ENCODE measurements around the gene SLC30A2. TPM values are rescaled to one million over a fixed set of nuclear protein-coding genes. Genes with fewer than 3 reads are reported as not detected.
A peak's percentile ranks its signal among the peaks of the same experiment; 100 is the strongest.

Gene SLC30A2
- polyA plus RNA-seq, 2 of the 4 experiments (the other 2 are of a cell fraction), result not detected

DNA sequence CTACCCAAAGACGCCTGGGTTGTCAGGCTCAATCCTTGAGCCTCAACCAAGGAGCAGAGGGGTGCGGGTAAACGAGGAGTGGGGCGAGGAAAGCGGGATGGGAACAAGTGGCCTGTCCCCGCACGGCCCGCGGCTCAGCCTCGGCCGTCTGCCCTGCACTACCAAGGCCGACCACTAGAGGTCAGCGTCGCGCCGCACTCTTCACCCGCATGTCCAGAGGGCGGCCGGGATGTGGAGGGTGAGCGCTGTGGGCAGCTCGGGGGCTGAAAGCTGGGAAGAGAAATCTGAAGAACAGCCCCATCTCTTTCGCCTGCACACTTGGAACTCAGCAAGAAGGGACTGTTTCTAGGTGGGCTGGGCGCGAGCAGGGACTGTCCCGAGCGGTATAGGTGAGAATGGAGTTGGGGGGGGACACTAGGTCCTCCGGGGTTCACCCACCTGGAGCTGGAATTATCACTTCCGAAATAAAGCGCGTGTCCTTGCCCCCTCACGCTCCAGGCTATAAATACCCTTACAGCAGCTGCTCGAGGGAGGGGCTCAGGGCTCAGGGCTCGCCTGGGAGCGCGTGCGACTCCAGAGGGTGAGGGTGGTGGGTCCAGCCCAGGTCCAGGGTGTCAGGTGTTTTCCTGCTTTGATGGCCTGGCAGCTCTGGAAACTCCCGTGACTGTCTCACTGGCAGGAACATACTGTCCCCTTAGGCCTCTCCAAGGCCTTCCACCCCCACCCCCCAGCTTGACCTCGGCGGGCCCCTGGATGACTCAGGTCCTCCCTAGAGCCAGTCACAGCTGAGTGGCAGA, 9.8 kb downstream of the SLC30A2 start:
- TF ChIP-seq, protein P1, sequence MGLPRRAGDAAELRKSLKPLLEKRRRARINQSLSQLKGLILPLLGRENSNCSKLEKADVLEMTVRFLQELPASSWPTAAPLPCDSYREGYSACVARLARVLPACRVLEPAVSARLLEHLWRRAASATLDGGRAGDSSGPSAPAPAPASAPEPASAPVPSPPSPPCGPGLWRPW (IDR thresholded peaks at IDR 0.05), result no peak
- no peak for TF ChIP-seq FOSB (CRISPR knock-in tag; IDR thresholded peaks at IDR 0.05)
- peak; percentile 79 to 85 for TF ChIP-seq RAD21 (conservative IDR thresholded peaks at IDR 0.05 in 1 of 2, IDR thresholded peaks at IDR 0.05 in 1 of 2)
- no peak for TF ChIP-seq ESRRA (IDR thresholded peaks at IDR 0.05; ENCODE audit: borderline replicate concordance, low read length)
- no peak for TF ChIP-seq NR3C1 (IDR thresholded peaks at IDR 0.05)
- TF ChIP-seq KDM5A (IDR thresholded peaks at IDR 0.05), result peak; percentile 68; the same call in 1 of the 2 replicates
- TF ChIP-seq EHF (CRISPR knock-in tag; IDR thresholded peaks at IDR 0.05), result no peak
- TF ChIP-seq EP300 (IDR thresholded peaks at IDR 0.05), result no peak
- TF ChIP-seq, protein P2, sequence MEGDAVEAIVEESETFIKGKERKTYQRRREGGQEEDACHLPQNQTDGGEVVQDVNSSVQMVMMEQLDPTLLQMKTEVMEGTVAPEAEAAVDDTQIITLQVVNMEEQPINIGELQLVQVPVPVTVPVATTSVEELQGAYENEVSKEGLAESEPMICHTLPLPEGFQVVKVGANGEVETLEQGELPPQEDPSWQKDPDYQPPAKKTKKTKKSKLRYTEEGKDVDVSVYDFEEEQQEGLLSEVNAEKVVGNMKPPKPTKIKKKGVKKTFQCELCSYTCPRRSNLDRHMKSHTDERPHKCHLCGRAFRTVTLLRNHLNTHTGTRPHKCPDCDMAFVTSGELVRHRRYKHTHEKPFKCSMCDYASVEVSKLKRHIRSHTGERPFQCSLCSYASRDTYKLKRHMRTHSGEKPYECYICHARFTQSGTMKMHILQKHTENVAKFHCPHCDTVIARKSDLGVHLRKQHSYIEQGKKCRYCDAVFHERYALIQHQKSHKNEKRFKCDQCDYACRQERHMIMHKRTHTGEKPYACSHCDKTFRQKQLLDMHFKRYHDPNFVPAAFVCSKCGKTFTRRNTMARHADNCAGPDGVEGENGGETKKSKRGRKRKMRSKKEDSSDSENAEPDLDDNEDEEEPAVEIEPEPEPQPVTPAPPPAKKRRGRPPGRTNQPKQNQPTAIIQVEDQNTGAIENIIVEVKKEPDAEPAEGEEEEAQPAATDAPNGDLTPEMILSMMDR (IDR thresholded peaks at IDR 0.05), result peak; percentile 81
- TF ChIP-seq CBX8 (IDR thresholded peaks at IDR 0.05), result no peak
- TF ChIP-seq SMC3 (IDR thresholded peaks at IDR 0.05), result peak; percentile 56
- peak overlapping the region; percentile 72 to 87 for H3K27ac ChIP-seq
- peak; percentile 75 to 93 for ATAC-seq
- ChIA-PET CTCF (interaction anchor here (0.6 to 3.1 kb wide), 40 partner anchors 9 to 381 kb away, joined by 3 to 30 read pairs (median 4); partner anchors contain the start of genes C1orf232, ZNF593 and ZNF593OS), POLR2A (no interaction called here)
- peak overlapping the region; percentile 99 for H3K4me2 ChIP-seq
- FAIRE-seq, result no peak
- H3K4me3 ChIP-seq, result peak overlapping the region; percentile 70
- DNase-seq (ENCODE audit: low read depth in 1 of 2, low spot score in 1 of 2), result peak; percentile 55 to 78
- 16% methylated on average over 24 of the region's 39 CpGs for WGBS (ENCODE audit: missing lambda C conversion rate)
- peaks cover 11% of the 10 kb centered on the region for H3K4me1 ChIP-seq
- H3K9me3 ChIP-seq, result no peaks in the 10 kb centered on the region

DNA sequence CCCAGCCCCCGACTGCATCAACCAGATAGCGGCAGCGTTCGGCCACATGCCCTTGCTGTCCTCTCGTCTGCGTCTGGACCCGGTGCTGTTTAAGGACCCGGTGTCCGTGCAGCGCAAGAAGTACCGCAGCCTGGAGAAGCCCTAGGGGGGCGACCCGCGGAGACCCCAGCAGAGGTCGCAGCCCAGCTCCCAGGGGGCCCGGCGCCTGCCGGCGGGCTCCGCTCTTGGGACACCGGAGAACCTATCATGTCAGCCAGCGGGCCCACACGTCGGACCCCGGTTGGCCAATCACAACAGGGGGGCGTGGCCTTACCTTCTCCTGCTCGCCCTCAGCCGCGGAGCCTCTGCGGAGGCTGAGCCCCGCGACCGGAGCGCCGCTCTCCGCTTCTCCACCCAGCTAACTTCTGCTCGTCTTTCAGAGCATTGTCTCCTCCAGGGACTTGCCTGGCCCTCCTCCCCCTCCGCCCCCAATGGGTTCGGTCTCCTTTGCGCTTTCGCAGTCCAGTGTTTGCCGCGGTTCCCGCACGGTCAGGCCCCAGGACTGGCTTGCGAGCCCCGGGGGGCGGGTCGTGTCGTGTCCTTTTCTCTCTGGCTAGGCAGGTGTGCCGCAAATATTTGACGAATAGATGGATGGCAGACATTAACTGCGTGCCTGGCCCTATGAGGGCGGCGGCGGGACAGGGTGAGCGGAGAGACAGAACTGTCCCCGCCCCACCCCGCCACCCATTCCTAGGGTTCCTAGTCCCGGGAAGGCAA, 10.5 kb downstream of the SLC30A2 start:
- H3K4me1 ChIP-seq, result peaks cover 11% of the 10 kb centered on the region
- ChIA-PET CTCF (interaction anchor here (0.7 to 3.1 kb wide), 29 partner anchors 9 to 382 kb away, joined by 3 to 30 read pairs (median 4); partner anchors contain the start of gene SLC30A2), POLR2A (no interaction called here)
- 3% methylated on average over 11 of the region's 60 CpGs for WGBS (ENCODE audit: missing lambda C conversion rate)
- TF ChIP-seq, protein P3, sequence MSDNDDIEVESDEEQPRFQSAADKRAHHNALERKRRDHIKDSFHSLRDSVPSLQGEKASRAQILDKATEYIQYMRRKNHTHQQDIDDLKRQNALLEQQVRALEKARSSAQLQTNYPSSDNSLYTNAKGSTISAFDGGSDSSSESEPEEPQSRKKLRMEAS (IDR thresholded peaks at IDR 0.05), result peak; percentile 45
- TF ChIP-seq FOXS1 (CRISPR knock-in tag; IDR thresholded peaks at IDR 0.05) (no peak), PHF8 (IDR thresholded peaks at IDR 0.05; ENCODE audit: borderline replicate concordance, low read depth) (peak; percentile 33; the same call in 1 of the 2 replicates), E2F6 (IDR thresholded peaks at IDR 0.05; ENCODE audit: borderline replicate concordance, low read depth) (peak; percentile 44; the same call in 1 of the 2 replicates), TFCP2L1 (CRISPR knock-in tag; IDR thresholded peaks at IDR 0.05) (no peak), RFX5 (IDR thresholded peaks at IDR 0.05) (0 out of 2 replicates have a peak, but pooled peaks have one; percentile 40), POLR2A (IDR thresholded peaks at IDR 0.05; ENCODE audit: low read length) (peak; percentile 72)
- no peak for FAIRE-seq
- H3K9me3 ChIP-seq, result no peaks in the 10 kb centered on the region
- ATAC-seq, result peak; percentile 91 to 96
- DNase-seq (ENCODE audit: low read depth in 1 of 2, low spot score in 1 of 2), result peak; percentile 87 to 93
- peak overlapping the region; percentile 72 to 87 for H3K27ac ChIP-seq
- peak overlapping the region; percentile 70 for H3K4me3 ChIP-seq
- H3K4me2 ChIP-seq, result peak overlapping the region; percentile 99
